ENCODE measurements around the gene TYK2. TPM values are rescaled to one million over a fixed set of nuclear protein-coding genes. Genes with fewer than 3 reads are reported as not detected.

Gene TYK2
- total RNA-seq, 4 donors from 2014 or later: 80.4 to 200 (median 124) TPM

DNA sequence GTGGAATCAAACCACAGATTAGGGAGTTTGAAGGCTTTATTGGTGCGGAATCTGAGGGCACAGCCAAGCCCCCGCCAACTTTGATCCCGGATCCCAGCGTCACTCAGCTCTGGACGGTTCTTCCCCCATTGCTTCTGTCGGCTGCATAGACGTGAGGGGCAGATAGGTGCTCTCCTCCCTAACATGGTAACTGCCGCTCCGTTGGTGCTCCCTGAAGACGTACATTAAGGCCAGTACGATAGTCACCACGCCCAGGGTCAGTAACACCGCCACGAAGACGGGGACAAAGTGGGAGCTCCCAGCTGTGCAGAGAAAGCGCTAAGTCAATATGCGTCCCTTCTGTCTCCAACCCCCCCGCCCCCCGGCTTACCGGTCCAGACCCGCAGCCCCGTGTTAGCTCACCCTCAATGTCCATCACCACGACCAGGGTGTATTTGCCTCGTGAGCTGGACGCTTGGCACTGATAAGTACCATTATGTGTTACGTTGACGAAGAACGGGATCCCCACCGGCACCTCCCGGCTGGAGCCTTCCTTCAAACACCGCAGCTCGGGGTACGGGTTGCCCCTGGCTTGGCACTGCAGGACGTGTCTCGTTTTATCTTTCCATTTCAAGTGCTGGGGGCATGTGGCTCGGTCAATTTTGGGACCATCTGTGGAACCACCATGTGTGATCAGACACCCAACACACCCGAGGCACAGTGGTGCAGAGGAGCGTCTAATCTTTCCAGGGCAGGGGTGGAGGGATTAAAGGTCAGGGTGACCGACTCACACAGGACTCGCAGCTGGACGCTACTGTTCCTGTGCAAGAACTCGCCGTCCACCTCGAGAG is 46.4 kb downstream of the TYK2 start:
- no peak for TF ChIP-seq POLR2AphosphoS5 (IDR thresholded peaks at IDR 0.05)
- WGBS: under 1% methylated on average over 19 of the region's 44 CpGs

DNA sequence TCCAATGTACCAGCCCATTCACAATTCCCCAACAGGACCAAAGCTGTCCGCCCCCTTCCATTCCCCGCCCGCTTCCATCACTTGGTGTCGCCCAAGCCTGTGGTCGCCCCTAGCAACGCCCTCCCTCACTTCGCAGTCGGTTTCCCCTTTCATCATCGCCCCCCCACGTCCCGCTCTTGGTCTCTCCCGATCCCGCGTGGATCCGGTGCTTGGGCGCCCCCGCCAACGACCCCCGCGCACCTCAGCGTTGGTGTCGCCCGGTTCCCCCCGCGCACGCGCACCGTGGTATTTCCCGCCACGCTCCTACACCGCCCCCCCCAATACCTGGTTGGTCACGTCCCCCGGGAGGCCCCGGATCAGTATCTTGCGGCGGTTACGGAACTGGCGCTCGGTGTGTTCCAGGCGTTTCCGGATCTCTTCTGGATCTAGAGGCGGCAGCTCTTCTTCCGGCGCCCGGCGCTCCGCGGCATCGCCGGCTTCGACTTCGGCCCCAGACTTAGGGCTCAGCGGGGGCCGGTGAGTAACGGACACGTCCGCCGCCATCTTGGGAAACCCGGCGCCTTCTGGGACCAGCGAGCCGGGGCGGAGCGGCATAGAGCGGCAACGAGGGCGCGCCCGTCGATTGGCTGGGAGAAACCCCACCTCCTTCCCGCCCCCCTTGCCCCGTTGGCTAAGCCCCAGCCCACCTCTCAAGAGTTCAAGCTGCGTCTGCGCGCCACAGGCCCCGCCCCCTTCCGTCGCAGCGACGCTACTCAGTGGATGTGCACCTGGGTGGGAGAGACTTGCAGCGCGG is 47.2 kb downstream of the TYK2 start, which contains the start of gene RAVER1:
TSS of gene RAVER1 (minus strand) at position 565 of the 793 bp plus-strand sequence. CDS start at position 543, 22 bp downstream.
- H3K9me3 ChIP-seq: no peaks in the 10 kb centered on the region
- H3K4me1 ChIP-seq: peaks cover 31% of the 10 kb centered on the region
- no peaks in the 10 kb centered on the region for H3K27me3 ChIP-seq
- peak within 1 kb of the TSS; percentile 86 for H3K27ac ChIP-seq
- 0% methylated on average over 31 of the region's 82 CpGs for WGBS
- peak in 1 of 3 donors; percentile 23 for TF ChIP-seq POLR2AphosphoS5 (IDR thresholded peaks at IDR 0.05)
- peak in 1 of 2 donors; percentile 45 for TF ChIP-seq POLR2A (IDR thresholded peaks at IDR 0.05)
- no peak for TF ChIP-seq EP300 (IDR thresholded peaks at IDR 0.05)
- TF ChIP-seq, protein P1, sequence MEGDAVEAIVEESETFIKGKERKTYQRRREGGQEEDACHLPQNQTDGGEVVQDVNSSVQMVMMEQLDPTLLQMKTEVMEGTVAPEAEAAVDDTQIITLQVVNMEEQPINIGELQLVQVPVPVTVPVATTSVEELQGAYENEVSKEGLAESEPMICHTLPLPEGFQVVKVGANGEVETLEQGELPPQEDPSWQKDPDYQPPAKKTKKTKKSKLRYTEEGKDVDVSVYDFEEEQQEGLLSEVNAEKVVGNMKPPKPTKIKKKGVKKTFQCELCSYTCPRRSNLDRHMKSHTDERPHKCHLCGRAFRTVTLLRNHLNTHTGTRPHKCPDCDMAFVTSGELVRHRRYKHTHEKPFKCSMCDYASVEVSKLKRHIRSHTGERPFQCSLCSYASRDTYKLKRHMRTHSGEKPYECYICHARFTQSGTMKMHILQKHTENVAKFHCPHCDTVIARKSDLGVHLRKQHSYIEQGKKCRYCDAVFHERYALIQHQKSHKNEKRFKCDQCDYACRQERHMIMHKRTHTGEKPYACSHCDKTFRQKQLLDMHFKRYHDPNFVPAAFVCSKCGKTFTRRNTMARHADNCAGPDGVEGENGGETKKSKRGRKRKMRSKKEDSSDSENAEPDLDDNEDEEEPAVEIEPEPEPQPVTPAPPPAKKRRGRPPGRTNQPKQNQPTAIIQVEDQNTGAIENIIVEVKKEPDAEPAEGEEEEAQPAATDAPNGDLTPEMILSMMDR (IDR thresholded peaks at IDR 0.05): no peak
- peak within 1 kb of the TSS; percentile 85 for H3K4me3 ChIP-seq
- H3K36me3 ChIP-seq: peaks cover 24% of the 10 kb centered on the region
- DNase-seq (ENCODE audit: low spot score in 2 of 2): peak; percentile 98 to 99

More for the DNA sequence above, 46.4 kb downstream of the TYK2 start:
- H3K4me1 ChIP-seq: peaks cover 31% of the 10 kb centered on the region
- H3K27ac ChIP-seq: peak overlapping the region; percentile 86
- H3K36me3 ChIP-seq: peaks cover 16% of the 10 kb centered on the region
- H3K27me3 ChIP-seq: no peaks in the 10 kb centered on the region
- H3K9me3 ChIP-seq: no peaks in the 10 kb centered on the region
- peak overlapping the region; percentile 85 for H3K4me3 ChIP-seq
- DNase-seq (ENCODE audit: low spot score in 2 of 2): no peak

DNA sequence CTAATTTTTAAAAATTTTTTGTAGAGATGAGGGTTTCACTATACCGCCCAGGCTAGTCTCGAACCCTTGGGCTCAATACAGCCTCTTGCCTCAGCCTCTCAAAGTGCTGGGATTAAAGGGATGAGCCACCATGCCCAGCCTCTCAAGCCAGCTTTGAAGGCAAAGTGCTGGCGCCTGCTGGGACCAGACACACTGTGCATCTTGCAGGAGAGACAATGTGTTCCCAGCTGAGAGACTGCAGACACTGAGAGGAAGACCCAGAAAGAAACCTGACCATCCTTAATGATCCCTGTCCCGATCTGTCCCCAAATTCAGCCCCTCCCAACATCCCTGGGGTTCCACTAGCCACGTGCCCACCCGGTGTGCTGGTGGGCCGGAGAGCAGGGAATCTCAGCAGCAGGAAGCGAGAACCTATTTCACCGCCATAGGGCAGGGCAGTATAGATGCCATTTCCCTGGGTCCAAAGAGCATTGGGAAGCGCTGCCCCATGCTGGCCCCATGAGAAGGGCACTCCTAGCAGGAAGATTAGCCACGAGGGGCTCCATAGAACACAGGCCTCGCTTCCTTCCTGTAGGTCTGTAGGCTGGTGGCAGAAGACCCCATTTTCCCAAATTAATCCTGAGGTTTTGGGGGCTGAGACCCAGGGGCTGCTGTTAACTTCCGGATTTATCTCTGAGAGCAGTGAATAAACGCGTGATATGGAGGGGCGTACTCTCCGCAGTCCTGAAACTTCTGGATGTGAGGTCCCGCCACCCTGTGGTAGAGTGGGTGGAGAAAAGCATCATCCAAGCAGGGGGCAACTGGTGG is 48.0 kb downstream of the TYK2 start:
- H3K27ac ChIP-seq: no peak overlapping the region
- H3K27me3 ChIP-seq: no peaks in the 10 kb centered on the region
- no peaks in the 10 kb centered on the region for H3K9me3 ChIP-seq
- 36% methylated on average over 18 of the region's 18 CpGs for WGBS
- H3K4me3 ChIP-seq: peak overlapping the region; percentile 85
- H3K36me3 ChIP-seq: peaks cover 32% of the 10 kb centered on the region
- peaks cover 31% of the 10 kb centered on the region for H3K4me1 ChIP-seq
- DNase-seq (ENCODE audit: low spot score in 2 of 2): no peak
- TF ChIP-seq POLR2AphosphoS5 (IDR thresholded peaks at IDR 0.05) (no peak), EP300 (IDR thresholded peaks at IDR 0.05) (no peak), POLR2A (IDR thresholded peaks at IDR 0.05) (no peak)
- TF ChIP-seq, protein P1 (IDR thresholded peaks at IDR 0.05): no peak

DNA sequence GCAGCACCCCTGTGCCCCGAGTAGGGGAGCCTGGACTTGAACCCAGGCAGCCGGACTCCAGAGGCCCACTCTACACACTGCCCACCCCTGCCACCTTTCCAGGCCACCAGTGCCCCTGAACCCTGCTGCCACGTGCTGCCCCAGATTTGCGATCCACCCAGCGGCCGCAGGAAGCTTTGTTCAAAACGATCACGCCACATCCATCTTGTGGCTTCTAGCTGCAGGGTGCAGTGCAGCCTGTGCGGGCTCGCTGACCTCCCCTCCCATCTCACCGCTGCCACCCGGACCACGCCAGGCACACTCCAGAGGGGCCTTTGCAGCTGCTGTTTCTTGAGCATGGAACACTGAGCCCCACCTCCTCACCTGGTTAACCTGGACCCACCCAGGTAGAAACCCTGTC is 50.8 kb downstream of the TYK2 start:
- no peak for DNase-seq (ENCODE audit: low spot score in 2 of 2)
- no peaks in the 10 kb centered on the region for H3K9me3 ChIP-seq
- peaks cover 59% of the 10 kb centered on the region for H3K36me3 ChIP-seq
- peaks cover 25% of the 10 kb centered on the region for H3K4me1 ChIP-seq
- no peaks in the 10 kb centered on the region for H3K27me3 ChIP-seq
- TF ChIP-seq EP300 (IDR thresholded peaks at IDR 0.05): no peak
- TF ChIP-seq, protein P1 (IDR thresholded peaks at IDR 0.05): no peak
- no peak for TF ChIP-seq POLR2AphosphoS5 (IDR thresholded peaks at IDR 0.05)
- no peak for TF ChIP-seq POLR2A (IDR thresholded peaks at IDR 0.05)
- H3K27ac ChIP-seq: no peak overlapping the region
- H3K4me3 ChIP-seq: no peak overlapping the region
- 95% methylated on average over 13 of the region's 13 CpGs for WGBS

Data from suprapubic skin (tissue), 4 donors.